Measurements from ENCODE around the gene AP5B1. TPM values are rescaled to one million over a fixed set of nuclear protein-coding genes. Genes with fewer than 3 reads are reported as not detected.

Gene AP5B1
- total RNA-seq, 1 donor: 16.2 TPM

DNA sequence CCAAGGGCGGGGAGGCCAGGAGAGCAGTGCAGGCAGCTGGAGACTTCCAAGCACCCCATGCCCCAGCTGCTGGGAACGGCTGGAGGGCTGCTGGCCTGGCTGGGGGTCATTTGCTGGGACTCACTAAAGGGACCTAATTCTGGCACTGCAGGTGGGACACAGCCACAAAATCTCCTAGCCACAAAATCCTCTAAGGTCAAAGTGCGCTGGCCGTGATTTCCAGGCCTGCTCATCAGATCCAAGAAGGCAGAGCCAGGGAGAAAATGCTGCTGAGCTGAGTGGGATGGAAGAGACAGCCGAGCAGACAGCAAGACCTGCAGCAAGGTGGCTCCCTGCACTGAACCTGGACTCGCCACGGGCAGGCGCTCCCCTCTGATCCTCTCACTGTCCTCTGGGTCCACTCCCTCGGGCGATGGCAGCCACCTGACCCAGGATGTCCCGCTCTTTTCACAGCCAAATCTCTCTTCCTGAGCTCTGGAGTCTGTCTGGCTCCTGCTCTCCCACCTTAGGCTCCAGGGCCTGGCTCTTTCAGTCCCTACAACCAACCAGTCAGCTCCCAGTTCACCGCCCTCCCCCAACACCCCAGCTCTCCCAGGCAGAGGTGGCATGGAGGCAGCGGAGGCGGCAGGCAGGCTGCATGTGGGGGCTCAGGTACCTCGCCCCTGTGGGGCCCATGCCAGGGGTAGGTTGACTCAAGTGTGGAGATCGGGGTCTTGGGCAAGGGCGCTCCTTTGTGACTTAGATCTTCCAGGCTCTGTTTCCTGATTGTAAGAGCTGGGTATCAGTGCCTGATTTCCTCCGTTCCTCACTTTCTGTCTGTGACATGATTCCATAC is 20.6 kb upstream of the AP5B1 start:
- no peak for DNase-seq (ENCODE audit: low read depth in 2 of 3, low spot score in 2 of 3)

DNA sequence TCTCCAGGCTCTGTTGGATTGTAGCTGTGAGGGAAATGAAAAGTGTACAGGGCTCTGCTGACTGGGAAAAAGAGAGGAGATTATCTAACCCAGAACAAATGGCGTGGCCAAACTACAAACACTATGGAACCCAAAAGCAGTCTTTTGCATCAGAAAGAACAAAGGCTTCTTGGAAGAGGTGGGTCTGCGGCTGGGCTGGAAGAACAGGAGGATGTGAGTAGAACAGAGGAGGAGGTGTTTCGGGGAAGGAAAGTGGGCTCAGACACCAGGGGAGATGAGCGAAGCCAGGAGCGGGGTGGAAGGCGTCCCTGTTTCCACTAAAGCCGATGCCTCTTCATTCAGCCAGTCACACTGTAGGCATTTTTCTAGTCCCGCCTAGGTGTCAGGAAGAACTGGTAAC is 18.1 kb upstream of the AP5B1 start:
- no peak for DNase-seq (ENCODE audit: low read depth in 2 of 3, low spot score in 2 of 3)

GRCh38 chr11:65797711-65798110 is 16.9 kb upstream of the AP5B1 start:
- no peak for DNase-seq (ENCODE audit: low read depth in 2 of 3, low spot score in 2 of 3)

GRCh38 chr11:65796726-65797601 is 16.2 kb upstream of the AP5B1 start:
- no peak for DNase-seq (ENCODE audit: low read depth in 2 of 3, low spot score in 2 of 3)

DNA sequence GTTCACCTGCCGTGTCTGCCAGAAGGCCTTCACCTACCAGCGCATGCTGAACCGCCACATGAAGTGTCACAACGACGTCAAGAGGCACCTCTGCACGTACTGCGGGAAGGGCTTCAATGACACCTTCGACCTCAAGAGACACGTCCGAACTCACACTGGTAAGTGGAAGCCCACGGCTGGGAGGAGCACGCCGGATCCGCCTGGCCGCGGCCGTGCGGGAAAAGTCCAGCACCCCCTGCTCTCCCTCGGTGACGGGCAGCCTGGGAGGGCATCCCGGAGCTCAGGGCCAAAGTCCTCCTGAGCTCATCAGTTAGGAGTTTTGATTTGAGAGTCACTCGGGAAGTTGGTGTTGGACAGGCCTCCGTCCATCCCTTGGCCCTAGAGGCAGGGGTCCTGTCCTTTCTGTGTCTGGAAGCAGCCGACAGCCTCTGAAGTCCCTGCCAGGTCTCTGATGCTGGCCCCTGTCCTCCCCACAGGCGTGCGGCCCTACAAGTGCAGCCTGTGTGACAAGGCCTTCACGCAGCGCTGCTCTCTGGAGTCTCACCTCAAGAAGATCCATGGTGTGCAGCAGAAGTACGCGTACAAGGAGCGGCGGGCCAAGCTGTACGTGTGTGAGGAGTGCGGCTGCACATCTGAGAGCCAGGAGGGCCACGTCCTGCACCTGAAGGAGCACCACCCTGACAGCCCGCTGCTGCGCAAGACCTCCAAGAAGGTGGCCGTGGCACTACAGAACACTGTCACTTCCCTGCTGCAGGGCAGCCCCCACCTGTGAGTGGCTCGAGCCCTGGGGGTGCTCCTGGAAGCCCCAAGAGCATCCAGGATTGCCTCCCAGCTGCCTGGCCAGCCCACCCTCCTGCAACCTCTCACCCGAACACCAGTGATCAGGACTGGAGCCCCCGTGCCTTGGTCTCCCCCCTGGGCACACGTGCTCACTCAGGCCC is 14.1 kb upstream of the AP5B1 start:
- DNase-seq (ENCODE audit: low read depth in 2 of 3, low spot score in 2 of 3): no peak

DNA sequence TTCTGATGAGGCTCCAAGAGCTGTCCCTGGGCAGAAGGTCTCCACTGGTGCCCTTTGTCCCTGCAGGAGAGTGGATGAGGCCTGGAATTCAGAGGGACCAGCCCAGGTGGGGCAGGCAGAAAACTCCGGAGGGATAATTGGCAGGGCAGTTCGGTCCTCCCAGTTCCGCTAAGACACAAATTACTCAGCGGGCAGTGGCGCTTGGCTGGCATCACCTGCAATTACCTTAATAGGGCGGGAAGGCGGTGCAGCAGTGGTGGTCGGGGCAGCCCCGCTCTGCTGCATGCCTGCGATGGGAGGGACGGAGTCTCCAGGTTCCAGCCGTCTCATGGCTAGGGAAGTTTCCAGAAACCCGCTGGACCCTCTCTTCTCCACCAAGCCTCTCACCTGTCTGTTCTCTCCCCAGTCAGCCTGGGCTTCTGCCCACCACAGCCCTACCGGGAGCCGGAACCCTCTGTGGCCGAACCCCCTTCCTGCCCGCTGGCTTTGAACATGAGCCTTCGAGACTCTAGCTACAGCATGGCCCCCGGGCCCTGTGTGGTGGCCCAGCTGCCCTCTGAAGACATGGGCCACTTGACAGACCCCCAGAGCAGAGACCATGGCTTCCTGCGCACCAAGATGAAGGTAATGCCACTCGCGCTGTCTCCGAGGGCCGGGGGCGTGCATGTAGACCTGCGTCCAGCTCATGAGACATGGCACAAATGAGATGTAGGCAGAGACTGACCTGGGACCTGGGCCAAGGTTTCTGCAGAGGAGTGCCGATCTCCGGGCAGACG is 13.0 kb upstream of the AP5B1 start:
- DNase-seq (ENCODE audit: low read depth in 2 of 3, low spot score in 2 of 3): no peak

DNA sequence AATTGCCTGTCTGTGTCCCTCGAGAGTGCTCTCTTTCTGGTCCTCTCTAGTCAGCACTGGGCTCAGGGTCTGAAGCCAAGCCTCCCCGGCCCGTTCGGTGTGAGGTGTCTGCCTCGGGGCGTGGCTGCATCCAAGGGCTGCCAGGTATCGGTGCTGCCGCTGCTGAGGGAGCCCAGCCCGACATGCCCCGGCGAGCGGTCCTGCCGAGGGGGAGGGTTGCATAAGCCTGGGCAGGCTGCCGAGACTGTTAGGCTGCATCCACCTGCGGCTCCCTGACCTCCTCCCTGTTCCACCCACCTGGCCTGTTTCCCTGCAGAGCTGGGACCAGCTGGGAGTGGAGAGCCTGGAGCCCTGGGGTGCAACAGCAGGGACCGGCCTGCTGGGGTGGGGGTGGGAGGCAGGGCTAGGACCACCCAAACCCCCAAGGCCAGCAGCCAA is 12.4 kb upstream of the AP5B1 start:
- DNase-seq (ENCODE audit: low read depth in 2 of 3, low spot score in 2 of 3): no peak

DNA sequence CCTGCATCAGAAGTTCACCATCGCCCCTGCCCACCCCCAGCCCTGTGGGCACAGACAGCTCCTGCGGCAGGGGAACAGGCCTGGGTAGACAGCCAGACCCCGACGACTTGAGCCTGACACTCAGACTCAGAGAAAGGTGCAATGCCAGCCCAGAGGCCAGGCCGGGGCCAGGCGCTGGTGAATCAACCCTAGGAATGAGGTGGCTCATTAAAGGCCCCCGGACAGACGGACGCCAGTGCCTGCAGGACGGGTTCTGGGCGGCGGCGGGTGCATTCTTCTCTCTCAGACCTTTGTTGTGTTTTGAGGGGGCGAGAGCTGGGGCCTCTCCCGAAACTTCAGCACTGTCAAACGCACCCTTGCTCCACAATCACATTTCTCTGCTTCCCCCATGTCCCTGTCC is 11.7 kb upstream of the AP5B1 start:
- DNase-seq (ENCODE audit: low read depth in 2 of 3, low spot score in 2 of 3): no peak

DNA sequence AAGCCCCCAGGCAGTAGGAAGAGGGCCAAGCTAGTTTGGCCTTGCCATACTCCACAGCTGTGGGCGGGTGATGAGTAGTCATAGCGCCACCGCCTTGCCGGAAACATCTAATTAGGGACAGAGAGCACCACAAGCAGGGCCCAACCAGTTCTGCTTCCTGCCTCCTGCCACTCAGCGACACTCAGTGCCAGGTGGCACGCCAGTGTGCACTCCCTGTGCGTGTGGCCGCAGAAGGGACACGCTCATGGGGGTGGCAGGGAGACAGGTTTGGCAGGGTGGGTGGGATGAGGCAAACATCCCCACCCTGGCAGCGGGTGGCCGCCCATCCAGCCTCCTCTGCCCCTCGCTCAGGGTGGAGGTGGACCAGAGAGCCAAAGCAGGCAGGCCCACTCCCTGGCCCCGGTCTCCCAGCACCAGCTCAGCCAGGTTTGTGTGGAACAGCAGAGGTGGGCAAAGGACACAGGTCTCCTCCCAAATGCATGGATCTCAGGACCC is 11.0 kb upstream of the AP5B1 start:
- DNase-seq (ENCODE audit: low read depth in 2 of 3, low spot score in 2 of 3): peak in 2 of 3 donors; percentile 61 to 85

DNA sequence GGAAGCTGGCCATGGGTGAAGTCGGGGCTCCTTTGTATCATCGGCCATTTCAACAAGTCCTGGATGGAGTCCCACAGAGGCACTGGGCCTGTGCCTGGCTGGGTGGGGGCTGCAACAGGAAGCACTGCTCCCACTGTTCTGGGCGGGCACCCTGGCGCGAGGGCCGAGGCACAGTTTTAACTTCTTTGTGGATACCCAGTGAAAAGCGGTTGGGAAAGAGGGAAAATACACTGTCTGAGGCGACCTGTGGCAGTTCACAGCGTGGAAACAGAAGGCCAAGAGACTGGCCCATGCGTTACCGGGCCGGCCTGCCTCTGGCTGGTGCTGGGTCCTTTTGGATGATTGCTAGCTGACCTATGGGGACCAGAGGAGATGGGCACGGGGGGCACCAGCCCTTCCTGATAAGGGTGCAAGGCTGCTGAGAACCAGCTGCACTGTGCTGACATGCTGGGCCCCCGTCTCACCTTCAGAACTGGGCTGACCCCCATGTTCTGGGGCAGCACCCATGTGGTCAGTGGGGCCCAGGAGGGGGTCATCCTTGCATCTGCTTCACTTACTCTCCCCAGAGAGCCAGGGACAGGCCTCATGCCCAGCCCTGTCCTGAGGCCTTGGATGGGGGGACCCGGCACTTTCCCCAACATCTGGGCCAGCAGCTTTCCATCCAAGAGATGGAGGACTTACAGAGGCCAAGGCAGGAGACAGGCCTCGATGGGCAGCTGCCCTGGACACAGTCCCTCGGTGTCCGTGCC is 10.3 kb upstream of the AP5B1 start:
- no peak for DNase-seq (ENCODE audit: low read depth in 2 of 3, low spot score in 2 of 3)

- no peak for DNase-seq (ENCODE audit: low read depth in 2 of 3, low spot score in 2 of 3)
These were observed 9.5 kb upstream of the AP5B1 start for GRCh38 chr11:65790104-65790901.

GRCh38 chr11:65789230-65790103 is 8.7 kb upstream of the AP5B1 start:
- no peak for DNase-seq (ENCODE audit: low read depth in 2 of 3, low spot score in 2 of 3)

DNA sequence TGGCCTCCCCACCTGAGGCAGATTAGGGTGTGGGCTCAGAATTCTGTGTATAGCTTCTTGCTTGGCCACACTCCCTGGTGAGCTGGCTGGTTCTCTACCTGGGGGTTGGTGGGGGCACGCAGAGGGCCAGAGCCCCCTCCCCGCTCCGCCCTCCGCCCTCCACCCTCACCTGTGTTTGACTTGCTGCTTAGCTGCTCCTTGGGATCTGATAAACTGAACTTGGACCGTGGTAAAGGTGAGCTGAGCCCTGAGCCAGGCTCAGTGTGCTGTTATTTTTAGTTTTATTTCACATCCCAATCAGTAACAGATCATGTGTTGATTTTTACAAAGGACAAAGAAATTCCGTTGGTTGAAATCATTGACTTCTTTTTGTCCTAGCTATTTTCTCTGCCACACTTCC is 8.0 kb upstream of the AP5B1 start:
- DNase-seq (ENCODE audit: low read depth in 2 of 3, low spot score in 2 of 3): no peak

DNA sequence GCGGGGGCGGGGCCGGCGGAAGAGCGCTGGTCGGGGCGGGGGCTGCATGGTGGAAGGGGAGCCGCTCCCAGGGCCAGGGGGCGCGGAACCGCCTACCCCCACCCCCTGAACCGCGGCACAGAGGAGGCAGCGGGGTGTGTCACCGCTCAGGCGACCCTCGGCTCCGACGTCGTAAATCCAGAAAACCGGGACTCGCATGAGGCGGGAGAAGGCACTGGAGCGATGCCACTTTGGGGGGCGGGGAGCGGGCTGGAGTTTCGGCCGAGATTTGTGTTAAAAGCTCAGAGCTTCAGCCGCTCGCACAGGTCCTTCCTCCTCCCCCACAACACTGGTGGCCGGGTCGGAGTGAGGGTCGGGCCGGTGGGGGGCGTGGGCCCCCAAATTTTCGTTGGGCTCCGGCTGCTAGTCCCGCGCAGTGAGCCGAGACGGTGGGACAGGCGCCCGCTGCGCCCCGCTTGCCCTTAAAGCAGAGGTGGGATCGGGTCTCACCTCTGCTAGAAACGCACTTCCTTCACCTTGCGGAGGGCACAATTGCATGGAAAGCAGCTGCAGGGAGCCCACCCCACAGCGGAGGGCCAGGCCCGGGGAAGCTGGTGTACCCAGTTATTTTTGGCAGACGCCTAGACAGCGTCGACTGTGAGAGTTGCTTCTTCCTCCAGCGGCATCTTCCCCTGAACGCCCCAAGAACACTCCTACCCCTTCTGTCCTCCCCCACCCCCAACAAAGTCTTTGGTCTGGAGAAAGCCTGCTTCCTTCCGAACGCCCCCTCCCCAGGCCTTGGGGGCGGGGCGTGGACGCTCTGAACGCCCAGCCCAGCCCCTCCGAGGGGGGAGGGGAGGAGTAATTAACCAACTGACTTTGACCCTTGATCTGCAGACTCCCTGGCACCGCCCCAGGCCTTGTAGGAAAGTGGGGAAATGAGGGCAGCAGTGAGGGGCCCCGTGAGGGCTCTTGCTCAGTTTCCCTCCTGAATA is 7.2 kb upstream of the AP5B1 start:
- no peak for DNase-seq (ENCODE audit: low read depth in 2 of 3, low spot score in 2 of 3)

- DNase-seq (ENCODE audit: low read depth in 2 of 3, low spot score in 2 of 3): no peak
These were observed 6.2 kb upstream of the AP5B1 start, which contains the start of gene OVOL1 for GRCh38 chr11:65786786-65787636. Gene OVOL1 (plus strand): TSS chr11:65787063. CDS start chr11:65787374, 311 bp downstream.

All from hematopoietic multipotent progenitor cell (in vitro differentiated cells).